Measurements from ENCODE around the gene YLPM1. TPM values are rescaled to one million over a fixed set of nuclear protein-coding genes. Genes with fewer than 3 reads are reported as not detected.
A peak's percentile ranks its signal among the peaks of the same experiment; 100 is the strongest.

Gene YLPM1
- total and polyA plus RNA-seq, 2 experiments from 2014 or later: 16.8 to 19.3 TPM

DNA sequence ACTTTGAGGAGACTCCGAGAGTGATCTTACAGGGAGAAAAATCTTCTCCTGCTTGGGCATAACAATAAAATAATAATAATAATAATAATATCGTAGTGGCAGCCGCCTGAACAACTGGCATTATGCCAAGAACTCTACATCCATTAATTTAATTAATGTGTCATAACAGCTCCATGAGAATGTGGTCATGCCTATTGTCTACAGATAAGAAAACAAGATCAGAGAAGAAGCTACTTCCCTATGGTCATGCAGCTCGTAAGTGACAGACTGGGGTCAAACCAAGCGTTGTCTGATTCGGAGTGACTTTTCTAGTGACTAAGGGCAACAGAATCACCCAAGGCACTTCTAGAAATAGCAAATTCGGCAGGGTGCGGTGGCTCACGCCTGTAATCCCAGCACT is 101.1 kb downstream of the YLPM1 start:
- Histone ChIP-seq H3K9ac (no peak overlapping the region), H3K79me2 (ENCODE audit: insufficient read depth) (no peaks in the 10 kb centered on the region), H3K27ac (no peak overlapping the region), H3K9me3 (ENCODE audit: low read depth) (no peaks in the 10 kb centered on the region), H3K4me2 (ENCODE audit: unreplicated experiment) (no peak overlapping the region), H3K36me3 (ENCODE audit: low read depth) (no peaks in the 10 kb centered on the region), H3F3A (ENCODE audit: insufficient read depth) (peaks cover 6% of the 10 kb centered on the region; the same call in 1 of the 2 replicates), H4K20me1 (ENCODE audit: insufficient read depth) (no peaks in the 10 kb centered on the region), H3K4me3 (no peak overlapping the region), H3K9me2 (ENCODE audit: insufficient read depth) (no peaks in the 10 kb centered on the region), H3K27me3 (replicated peaks; ENCODE audit: insufficient read depth) (no peaks in the 10 kb centered on the region), H3K4me1 (ENCODE audit: insufficient read depth) (0 out of 2 replicates have a peak, but pooled peaks cover 8% of the 10 kb centered on the region), H2AFZ (no peak overlapping the region)
- WGBS, 2 experiments (ENCODE audit: low coverage in 1 of 2, low lambda C conversion rate in 2 of 2, missing lambda C conversion rate in 2 of 2): 82 to 86% methylated on average over 9 of the region's 9 CpGs
- TF ChIP-seq EZH2phosphoT487 (IDR thresholded peaks at IDR 0.05; ENCODE audit: insufficient read depth, low read depth) (no peak), EZH2 (IDR thresholded peaks at IDR 0.05; ENCODE audit: insufficient read depth, poor library complexity, severe bottlenecking) (no peak)
- DNase-seq: no peak
- in situ Hi-C loops (cut with MboI): no loop called here

DNA sequence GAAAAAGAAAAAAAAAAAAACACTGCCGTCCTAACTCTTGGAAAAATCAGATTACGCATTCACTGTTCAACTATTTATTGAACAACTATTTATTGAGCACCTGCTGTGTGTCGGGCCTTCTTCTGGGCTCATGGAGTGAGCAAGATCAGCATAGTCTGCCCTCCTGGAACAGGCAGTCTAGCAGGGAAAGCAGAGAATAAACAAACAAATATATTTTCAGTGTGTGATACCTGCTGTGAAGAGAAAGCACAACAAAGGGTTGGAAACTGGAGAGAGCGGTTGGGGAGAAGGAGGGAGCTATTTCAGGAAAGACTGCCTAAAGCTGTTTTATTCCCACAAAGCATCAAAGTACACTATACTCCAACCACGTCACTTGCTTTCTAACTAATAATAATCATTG is 102.0 kb downstream of the YLPM1 start:
- Histone ChIP-seq H4K20me1 (ENCODE audit: insufficient read depth) (no peaks in the 10 kb centered on the region), H3K9ac (no peak overlapping the region), H3K27me3 (replicated peaks; ENCODE audit: insufficient read depth) (no peaks in the 10 kb centered on the region), H3K9me3 (ENCODE audit: low read depth) (no peaks in the 10 kb centered on the region), H3K27ac (no peak overlapping the region), H3K36me3 (ENCODE audit: low read depth) (no peaks in the 10 kb centered on the region), H3K4me3 (no peak overlapping the region), H3K4me1 (ENCODE audit: insufficient read depth) (0 out of 2 replicates have a peak, but pooled peaks cover 8% of the 10 kb centered on the region), H2AFZ (no peak overlapping the region), H3K79me2 (ENCODE audit: insufficient read depth) (no peaks in the 10 kb centered on the region), H3K4me2 (ENCODE audit: unreplicated experiment) (no peak overlapping the region), H3K9me2 (ENCODE audit: insufficient read depth) (no peaks in the 10 kb centered on the region), H3F3A (ENCODE audit: insufficient read depth) (peaks cover 4% of the 10 kb centered on the region; the same call in 1 of the 2 replicates)
- TF ChIP-seq EZH2 (IDR thresholded peaks at IDR 0.05; ENCODE audit: insufficient read depth, poor library complexity, severe bottlenecking): no peak
- no peak for TF ChIP-seq EZH2phosphoT487 (IDR thresholded peaks at IDR 0.05; ENCODE audit: insufficient read depth, low read depth)
- in situ Hi-C loops (cut with MboI): no loop called here
- no peak for DNase-seq
- WGBS, 2 experiments (ENCODE audit: low coverage in 1 of 2, low lambda C conversion rate in 2 of 2, missing lambda C conversion rate in 2 of 2): 86 to 88% methylated on average over 5 of the region's 5 CpGs

DNA sequence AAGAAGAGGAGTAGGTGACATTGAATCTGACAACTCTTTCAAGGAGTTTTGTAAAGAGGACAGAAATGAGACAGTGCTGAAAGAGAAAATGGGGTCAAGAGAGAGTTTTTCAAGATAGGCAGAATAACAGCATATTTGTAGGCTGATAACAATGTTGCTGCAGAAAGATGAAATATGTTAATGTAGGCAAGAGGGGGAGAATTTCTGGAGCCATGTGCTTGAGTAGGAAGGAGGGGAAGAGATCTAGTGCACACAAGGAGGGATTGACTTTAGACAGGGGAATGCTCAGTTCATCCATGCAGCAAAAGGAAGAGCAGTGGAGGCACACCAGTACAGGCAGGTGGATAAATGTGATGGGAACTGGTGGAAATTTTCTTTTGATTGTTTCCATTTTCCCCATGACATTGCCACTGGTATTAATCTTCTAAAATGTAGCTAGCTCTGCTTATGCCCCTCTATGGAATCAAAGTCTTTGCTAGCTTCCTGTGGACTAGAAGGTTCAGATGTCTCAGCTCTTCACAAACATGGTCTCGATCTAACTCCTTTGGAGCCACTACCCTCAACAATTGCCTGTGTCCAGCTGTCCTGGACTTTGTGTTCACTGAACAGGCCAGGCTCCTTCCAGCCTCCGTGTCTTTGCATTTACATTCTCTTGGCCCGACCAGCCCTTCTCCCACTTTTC is 103.7 kb downstream of the YLPM1 start:
- in situ Hi-C loops (cut with MboI): no loop called here

DNA sequence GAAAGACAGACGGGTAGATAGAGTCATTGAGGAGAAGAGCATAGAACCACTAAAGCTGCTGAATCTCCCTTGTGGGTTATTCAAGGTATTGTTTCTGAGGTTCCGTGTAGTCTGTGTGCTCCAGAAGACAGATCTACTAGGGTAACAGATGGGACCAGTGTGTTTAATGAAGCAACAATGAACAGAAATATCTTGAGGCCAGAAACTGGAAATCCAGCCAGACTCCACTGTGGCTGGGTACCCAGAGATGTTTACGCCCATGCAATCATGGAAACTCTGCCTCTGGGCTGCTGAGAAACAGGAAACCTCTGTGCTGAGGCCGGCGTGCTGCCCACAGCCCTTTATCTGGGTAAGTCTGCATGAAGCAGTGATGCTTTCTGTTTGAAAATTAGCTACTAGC is 104.6 kb downstream of the YLPM1 start:
- no peak overlapping the region for H3K27ac ChIP-seq
- no peaks in the 10 kb centered on the region for H3K79me2 ChIP-seq (ENCODE audit: insufficient read depth)
- no peaks in the 10 kb centered on the region for H3K27me3 ChIP-seq (replicated peaks; ENCODE audit: insufficient read depth)
- H3K4me3 ChIP-seq: no peak overlapping the region
- H3K9me2 ChIP-seq (ENCODE audit: insufficient read depth): no peaks in the 10 kb centered on the region
- H3K9ac ChIP-seq: no peak overlapping the region
- peak overlapping the region; percentile 42; the same call in 1 of the 2 replicates for H2AFZ ChIP-seq
- no peaks in the 10 kb centered on the region for H3K36me3 ChIP-seq (ENCODE audit: low read depth)
- 17 to 21% methylated on average over 5 of the region's 5 CpGs for WGBS, 2 experiments (ENCODE audit: low coverage in 1 of 2, low lambda C conversion rate in 2 of 2, missing lambda C conversion rate in 2 of 2)
- H3K4me2 ChIP-seq (ENCODE audit: unreplicated experiment): no peak overlapping the region
- H3K9me3 ChIP-seq (ENCODE audit: low read depth): no peaks in the 10 kb centered on the region
- in situ Hi-C loops (cut with MboI): no loop called here
- peaks cover 4% of the 10 kb centered on the region; the same call in 1 of the 2 replicates for H3F3A ChIP-seq (ENCODE audit: insufficient read depth)
- H3K4me1 ChIP-seq (ENCODE audit: insufficient read depth): 0 out of 2 replicates have a peak, but pooled peaks cover 8% of the 10 kb centered on the region
- peak; percentile 83 for DNase-seq
- H4K20me1 ChIP-seq (ENCODE audit: insufficient read depth): no peaks in the 10 kb centered on the region
- TF ChIP-seq EZH2phosphoT487 (IDR thresholded peaks at IDR 0.05; ENCODE audit: insufficient read depth, low read depth) (no peak), EZH2 (IDR thresholded peaks at IDR 0.05; ENCODE audit: insufficient read depth, poor library complexity, severe bottlenecking) (no peak)

More for the DNA sequence above, 103.7 kb downstream of the YLPM1 start:
- H4K20me1 ChIP-seq (ENCODE audit: insufficient read depth): no peaks in the 10 kb centered on the region
- no peaks in the 10 kb centered on the region for H3K9me3 ChIP-seq (ENCODE audit: low read depth)
- H3K4me3 ChIP-seq: no peak overlapping the region
- H3K27ac ChIP-seq: no peak overlapping the region
- H3K9ac ChIP-seq: no peak overlapping the region
- H3K9me2 ChIP-seq (ENCODE audit: insufficient read depth): no peaks in the 10 kb centered on the region
- peaks cover 4% of the 10 kb centered on the region; the same call in 1 of the 2 replicates for H3F3A ChIP-seq (ENCODE audit: insufficient read depth)
- 74 to 82% methylated on average over 3 of the region's 3 CpGs for WGBS, 2 experiments (ENCODE audit: low coverage in 1 of 2, low lambda C conversion rate in 2 of 2, missing lambda C conversion rate in 2 of 2)
- H3K79me2 ChIP-seq (ENCODE audit: insufficient read depth): no peaks in the 10 kb centered on the region
- H2AFZ ChIP-seq: no peak overlapping the region
- DNase-seq: no peak
- 0 out of 2 replicates have a peak, but pooled peaks cover 8% of the 10 kb centered on the region for H3K4me1 ChIP-seq (ENCODE audit: insufficient read depth)
- TF ChIP-seq EZH2phosphoT487 (IDR thresholded peaks at IDR 0.05; ENCODE audit: insufficient read depth, low read depth) (no peak), EZH2 (IDR thresholded peaks at IDR 0.05; ENCODE audit: insufficient read depth, poor library complexity, severe bottlenecking) (no peak)
- no peak overlapping the region for H3K4me2 ChIP-seq (ENCODE audit: unreplicated experiment)
- H3K27me3 ChIP-seq (replicated peaks; ENCODE audit: insufficient read depth): no peaks in the 10 kb centered on the region
- H3K36me3 ChIP-seq (ENCODE audit: low read depth): no peaks in the 10 kb centered on the region

All from GM23248 (cell line).